Measurements from ENCODE around the gene SLC22A3.

- TF ChIP-seq POLR2A (IDR thresholded peaks at IDR 0.05; ENCODE audit: low read depth, low read length) (no peak), POLR2AphosphoS5 (IDR thresholded peaks at IDR 0.05; ENCODE audit: low read depth, low read length) (no peak), TAF1 (IDR thresholded peaks at IDR 0.05; ENCODE audit: low read depth, low read length) (no peak), POU2F2 (IDR thresholded peaks at IDR 0.05; ENCODE audit: low read depth, low read length) (no peak), SPI1 (IDR thresholded peaks at IDR 0.05; ENCODE audit: low read depth, low read length) (no peak)
Observed at GRCh38 chr6:160344271-160344670, 3.9 kb upstream of the SLC22A3 start.

All from GM12891 (cell line).